K562 (cell line): ENCODE measurements around the gene MRPL27. TPM values are rescaled to one million over a fixed set of nuclear protein-coding genes. Genes with fewer than 3 reads are reported as not detected.

Experiments
- ATAC-seq: fragments of 200-7000 bp; cut with Tn5 transposase; 3 replicates; pipeline ENCODE4 v1.9.1; 2020; ENCODE audit warnings: moderate library complexity
- BruUV-seq: library from RNA; stranded (reverse); fragments of 400-500 nt; replicated peaks from 2 replicates; lab custom pipeline; 2021; lab: Mats Ljungman, UMichigan
- CTCF ChIA-PET: fragments of 300-600 bp; formaldehyde crosslinking; extraction: SDS; loops from one replicate; lab custom pipeline; 2021; ENCODE audit warnings: low intra/inter-chr PET ratio; lab: Yijun Ruan, JAX
- POLR2A ChIA-PET: fragments of 300-600, 350-650 bp; sonication (Branson Sonifier 250); formaldehyde crosslinking; extraction: SDS; loops from one replicate; lab custom pipeline; 2021; ENCODE audit warnings: antibody characterized with exemption, inconsistent platforms; lab: Yijun Ruan, JAX
- DNase-seq, 4 experiments: peaks; one replicate each; pipeline versions ENCODE4 v3.0.0 to v3.0.0-alpha.2; 2011 to 2018; ENCODE audit warnings: low spot score in 3 of 4, mixed read lengths in 3 of 4; ENCODE audit errors: extremely low read depth in 1 of 4
- FAIRE-seq: peaks from 2 replicates; lab custom pipeline; 2011; peaks lifted over from hg19 to GRCh38; lab: Jason Lieb, UNC
- H2AFZ ChIP-seq: 2 replicates; pipeline ENCODE4 v1.6.0; 2011; ENCODE audit warnings: low read depth, low read length, control low read depth, inconsistent platforms
- H3K27ac ChIP-seq: fragments of 200-600 bp; 3 replicates; pipeline ENCODE4 v1.8.0; 2011; ENCODE audit warnings: low read depth, mild to moderate bottlenecking, control low read depth, inconsistent platforms, low read length, moderate library complexity, mixed read lengths; ENCODE audit errors: extremely low read depth
- H3K27me3 ChIP-seq, 2 experiments: fragments of 300-600 bp in 1 of 2; 2 replicates in 1 of 2; 3 replicates in 1 of 2; pipeline versions ENCODE4 v1.6.0 to v1.8.0; 2011; ENCODE audit warnings: inconsistent platforms in 2 of 2, low read length in 2 of 2, mild to moderate bottlenecking in 1 of 2, mixed read lengths in 1 of 2, moderate library complexity in 1 of 2; ENCODE audit not compliant: control insufficient read depth in 2 of 2, insufficient read depth in 2 of 2
- H3K36me3 ChIP-seq: fragments of 300-600 bp; 3 replicates; pipeline ENCODE4 v1.8.0; 2011; ENCODE audit warnings: mild to moderate bottlenecking, low read length, inconsistent platforms; ENCODE audit not compliant: control insufficient read depth, insufficient read depth
- H3K4me1 ChIP-seq, 2 experiments: fragments of 200-600 bp in 1 of 2; replicated peaks in 1 of 2; 2 replicates in 1 of 2; 3 replicates in 1 of 2; pipeline versions ENCODE4 v1.5.1 to v1.8.0; 2011; ENCODE audit warnings: inconsistent platforms in 2 of 2, low read length in 2 of 2, mild to moderate bottlenecking in 1 of 2, mixed read lengths in 1 of 2, moderate library complexity in 1 of 2; ENCODE audit not compliant: control insufficient read depth in 2 of 2, insufficient read depth in 2 of 2
- H3K4me2 ChIP-seq: 2 replicates; pipeline ENCODE4 v1.6.1; 2011; ENCODE audit warnings: low read length, control low read depth, inconsistent platforms, mixed read lengths; ENCODE audit not compliant: insufficient read depth
- H3K4me3 ChIP-seq: fragments of 200-600 bp; sonication (generic), shearing (Covaris generic); 2 replicates; pipeline ENCODE4 v1.5.1; 2016; ENCODE audit warnings: control low read depth, inconsistent platforms
- H3K79me2 ChIP-seq: fragments of 200-600 bp; 3 replicates; pipeline ENCODE4 v1.8.0; 2011; ENCODE audit warnings: low read length, inconsistent platforms; ENCODE audit not compliant: control insufficient read depth, insufficient read depth
- H3K9ac ChIP-seq, 2 experiments: 2 replicates each; pipeline versions ENCODE4 v1.6.0 to v1.6.1; 2011; ENCODE audit warnings: low read depth in 2 of 2, low read length in 2 of 2, control low read depth in 1 of 2, inconsistent platforms in 1 of 2, mild to moderate bottlenecking in 1 of 2, mixed read lengths in 1 of 2; ENCODE audit not compliant: insufficient read depth in 1 of 2
- H3K9me1 ChIP-seq: one replicate; pipeline ENCODE4 v1.6.0; 2011; ENCODE audit warnings: inconsistent platforms, mild to moderate bottlenecking, low read length, moderate library complexity; ENCODE audit not compliant: control insufficient read depth, insufficient read depth
- H3K9me3 ChIP-seq: replicated peaks from 2 replicates; pipeline ENCODE4 v1.5.1; 2011; ENCODE audit warnings: low read depth, low read length, inconsistent platforms; ENCODE audit not compliant: control insufficient read depth, insufficient read depth
- H4K20me1 ChIP-seq: replicated peaks from 2 replicates; pipeline ENCODE4 v1.6.1; 2011; ENCODE audit warnings: low read length, inconsistent platforms, mixed read lengths; ENCODE audit not compliant: control insufficient read depth, insufficient read depth
- ATF3 ChIP-seq, 2 experiments: fragments of 450-650 bp in 1 of 2; sonication (generic) in 1 of 2; formaldehyde crosslinking in 1 of 2; IDR thresholded peaks in 1 of 2; conservative IDR thresholded peaks in 1 of 2; 2 replicates each; pipeline versions ENCODE4 v1.6.1 to v1.8.1; 2016 to 2023; ENCODE audit warnings: mild to moderate bottlenecking in 2 of 2, moderate library complexity in 2 of 2, inconsistent platforms in 1 of 2, missing genetic modification reagents in 1 of 2
- ATF7 ChIP-seq: fragments of 450-650 bp; IDR thresholded peaks from 2 replicates; pipeline ENCODE4 v1.7.1; 2014; ENCODE audit warnings: mild to moderate bottlenecking, moderate library complexity
- HNRNPL ChIP-seq: fragments of 200-400 bp; formaldehyde crosslinking; IDR thresholded peaks from 2 replicates; pipeline ENCODE4 v1.6.1; 2017; ENCODE audit warnings: low read depth, mild to moderate bottlenecking, low read length
- SMAD2 ChIP-seq: fragments of 150-350 bp; IDR thresholded peaks from 2 replicates; pipeline ENCODE4 v1.6.1; 2014; ENCODE audit warnings: low read depth, mild to moderate bottlenecking, low read length
- WGBS: fragments of 100-300 bp; shearing (Covaris generic); methylation state at CpG from one replicate; pipeline ENCODE4 v1.1.6; 2016; ENCODE audit warnings: low coverage, mixed read lengths; ENCODE audit not compliant: insufficient coverage; ENCODE audit errors: missing lambda C conversion rate; 5-methylcytosine and 5-hydroxymethylcytosine counted together
- in situ Hi-C: fragments of 300-500 bp; cut with MboI; formaldehyde crosslinking; loops from 4 replicates; pipeline ENCODE4 v1.15.0; 2018; ENCODE audit warnings: inconsistent platforms, mixed read lengths
- intact Hi-C: fragments of 100-400 bp; cut with micrococcal nuclease; formaldehyde crosslinking; loops from 2 replicates; pipeline ENCODE4 v1.14.2; 2022
- polyA plus RNA-seq, 8 experiments: library from polyadenylated mRNA; depleted of rRNA in 4 of 8; stranded (reverse) in 5 of 8; unstranded in 3 of 8; fragments of >200 nt; fragmentation: Nextera tagmentation in 2 of 8; fragmentation: Illumina TruSeq in 1 of 8; extraction: Ambion mirVana in 2 of 8; extraction: Trizol in 1 of 8; gene quantifications; 2 replicates each; pipeline versions ENCODE4 v1.2.1 to v1.2.3, GENCODE V29; 2011 to 2014; ENCODE audit warnings: inconsistent platforms in 1 of 8, missing spikeins in 1 of 8
- total RNA-seq, 7 experiments: library from RNA; depleted of rRNA in 6 of 7; stranded (reverse); fragments of >200 nt in 6 of 7; fragmentation: Illumina TruSeq in 2 of 7; extraction: Trizol in 2 of 7; gene quantifications; 2 replicates each; pipeline versions ENCODE4 v1.2.1 to v1.2.3, GENCODE V29; 2011 to 2021; ENCODE audit warnings: low replicate concordance in 1 of 7

The MRPL27 gene
- total and polyA plus RNA-seq, 9 of the 15 experiments (the other 6 are each of a cell fraction or from before 2014, with no cell fraction given), result 96.3 to 401 (median 142) TPM

GRCh38 chr17:50323060-50323459 is 49.9 kb downstream of the MRPL27 start:
- no peak overlapping the region for H3K4me3 ChIP-seq
- no peaks in the 10 kb centered on the region for H3K79me2 ChIP-seq
- POLR2A ChIA-PET, result interaction anchor here (0.6 to 2.1 kb wide), 3 partner anchors 13 to 54 kb away, joined by 3 to 5 read pairs (median 3); no protein-coding TSS in a partner anchor
- BruUV-seq, result no TSS peak
- no peaks in the 10 kb centered on the region for H3K36me3 ChIP-seq
- H3K27me3 ChIP-seq, result peaks cover 5% of the 10 kb centered on the region in 2 experiments; a peak in 3 of 5 replicates
- no peak for FAIRE-seq
- in situ Hi-C loops, result no loop called here
- H4K20me1 ChIP-seq, result no peaks in the 10 kb centered on the region
- no peaks in the 10 kb centered on the region; a peak in 2 of 5 replicates for H3K4me1 ChIP-seq
- ATAC-seq, result no peak
- intact Hi-C loops, result no loop called here
- WGBS, result 5% methylated on average over 5 of the region's 5 CpGs
- TF ChIP-seq ATF7, result peak; percentile 63; the same call in 1 of the 2 replicates
- TF ChIP-seq ATF3 (IDR thresholded peaks at IDR 0.05), result peak; percentile 34; the same call in 1 of the 2 replicates
- TF ChIP-seq ATF3 (CRISPR knock-in tag; conservative IDR thresholded peaks at IDR 0.05), result no peak
- TF ChIP-seq SMAD2, result no peak
- no peak overlapping the region for H3K27ac ChIP-seq
- H3K9ac ChIP-seq, result no peak overlapping the region
- DNase-seq, result no peak
- no peaks in the 10 kb centered on the region for H3K9me3 ChIP-seq
- CTCF ChIA-PET, result no interaction called here
- peak overlapping the region; percentile 20; the same call in 1 of the 2 replicates for H2AFZ ChIP-seq
- no peaks in the 10 kb centered on the region for H3K9me1 ChIP-seq
- H3K4me2 ChIP-seq, result no peak overlapping the region

- Histone ChIP-seq H3K9me3 (no peaks in the 10 kb centered on the region), H3K9ac (no peak overlapping the region), H4K20me1 (no peaks in the 10 kb centered on the region), H3K9me1 (no peaks in the 10 kb centered on the region), H3K27ac (no peak overlapping the region), H3K36me3 (no peaks in the 10 kb centered on the region), H3K27me3 (peaks cover 9 to 10% of the 10 kb centered on the region in 2 experiments; a peak in 3 of 5 replicates), H3K4me1 (no peaks in the 10 kb centered on the region; a peak in 2 of 5 replicates), H3K4me2 (no peak overlapping the region), H3K79me2 (no peaks in the 10 kb centered on the region), H3K4me3 (no peak overlapping the region), H2AFZ (no peak overlapping the region)
- ChIA-PET POLR2A (interaction anchor here (0.9 to 2.1 kb wide), 2 partner anchors 14 kb away, joined by 3 to 5 read pairs; no protein-coding TSS in a partner anchor), CTCF (no interaction called here)
- no TSS peak for BruUV-seq
- in situ Hi-C loops, result no loop called here
- no peak for DNase-seq
- intact Hi-C loops, result no loop called here
- WGBS, result 51% methylated on average over 6 of the region's 7 CpGs
- TF ChIP-seq ATF3 (IDR thresholded peaks at IDR 0.05) (0 out of 2 replicates have a peak, but pooled peaks have one; percentile 18), ATF3 (CRISPR knock-in tag; conservative IDR thresholded peaks at IDR 0.05) (no peak), HNRNPL (no peak)
- ATAC-seq, result no peak
- no peak for FAIRE-seq
Measured at GRCh38 chr17:50322271-50322670, 50.7 kb downstream of the MRPL27 start.
